Stimulated activated CD8-positive, alpha-beta memory T cell treated with anti-CD3 and anti-CD28 coated beads, Interleukin-7, amount 100 ng/mL, for 4 hours (primary cell): ENCODE data around the gene RRP9.

Experiments
- DNase-seq, 2 donors: peaks; one replicate each; pipeline ENCODE4 v3.0.0-alpha.2; 2020; ENCODE audit warnings: low read depth in 2 of 2

RRP9 gene

DNA sequence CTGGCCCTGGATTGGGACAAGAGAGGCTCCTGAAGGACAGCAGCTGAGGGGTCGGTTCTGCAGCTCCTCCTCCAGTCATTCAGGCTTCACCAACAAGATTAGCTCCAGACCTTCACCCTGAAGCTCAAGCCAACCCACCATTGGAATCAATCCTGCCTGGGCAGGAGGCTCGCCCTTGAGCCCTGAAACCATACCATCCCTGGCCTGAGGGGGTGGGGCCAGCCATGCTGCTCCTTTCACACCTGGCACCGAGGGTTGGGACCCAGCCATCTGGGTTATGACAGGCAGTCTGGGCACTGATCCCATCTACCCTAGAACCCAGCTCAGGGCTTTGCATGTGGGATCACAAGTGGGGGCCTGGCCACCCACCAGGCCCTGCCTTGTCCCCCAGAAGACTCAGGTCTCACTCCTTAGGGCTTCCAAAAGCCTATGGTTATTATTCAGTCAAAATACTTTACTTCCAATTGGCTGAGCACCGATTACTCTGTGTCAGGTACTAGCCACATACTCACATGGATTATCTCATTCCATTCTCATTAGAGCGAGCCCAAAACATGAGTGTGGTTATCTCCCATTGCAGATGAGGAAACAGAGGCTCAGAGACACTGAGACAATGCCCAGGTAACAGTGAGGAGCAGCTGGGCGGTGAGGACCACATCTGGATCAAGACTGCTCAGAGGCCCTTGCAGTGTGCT is 29.0 kb upstream of the RRP9 start:
- no peak for DNase-seq

DNA sequence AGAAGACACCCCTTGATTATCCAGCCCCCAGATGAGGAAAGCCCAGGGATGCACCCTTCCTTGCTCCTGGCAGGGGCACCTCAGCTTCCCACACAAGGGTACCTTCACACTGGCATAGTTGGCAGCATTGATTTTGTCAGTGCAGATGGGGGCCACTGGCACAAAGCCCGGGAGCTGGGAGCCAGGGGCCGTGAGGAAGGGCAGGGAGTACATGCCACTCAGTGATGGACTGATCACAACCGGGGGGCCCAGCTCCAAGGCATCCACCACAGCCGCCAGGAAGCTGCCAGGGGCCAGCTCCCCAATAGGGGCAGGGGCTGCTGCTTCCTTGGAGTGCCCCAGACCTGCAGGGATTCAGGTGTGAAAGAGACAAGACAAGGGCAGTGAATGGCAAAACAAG is 28.1 kb upstream of the RRP9 start:
- no peak for DNase-seq

DNA sequence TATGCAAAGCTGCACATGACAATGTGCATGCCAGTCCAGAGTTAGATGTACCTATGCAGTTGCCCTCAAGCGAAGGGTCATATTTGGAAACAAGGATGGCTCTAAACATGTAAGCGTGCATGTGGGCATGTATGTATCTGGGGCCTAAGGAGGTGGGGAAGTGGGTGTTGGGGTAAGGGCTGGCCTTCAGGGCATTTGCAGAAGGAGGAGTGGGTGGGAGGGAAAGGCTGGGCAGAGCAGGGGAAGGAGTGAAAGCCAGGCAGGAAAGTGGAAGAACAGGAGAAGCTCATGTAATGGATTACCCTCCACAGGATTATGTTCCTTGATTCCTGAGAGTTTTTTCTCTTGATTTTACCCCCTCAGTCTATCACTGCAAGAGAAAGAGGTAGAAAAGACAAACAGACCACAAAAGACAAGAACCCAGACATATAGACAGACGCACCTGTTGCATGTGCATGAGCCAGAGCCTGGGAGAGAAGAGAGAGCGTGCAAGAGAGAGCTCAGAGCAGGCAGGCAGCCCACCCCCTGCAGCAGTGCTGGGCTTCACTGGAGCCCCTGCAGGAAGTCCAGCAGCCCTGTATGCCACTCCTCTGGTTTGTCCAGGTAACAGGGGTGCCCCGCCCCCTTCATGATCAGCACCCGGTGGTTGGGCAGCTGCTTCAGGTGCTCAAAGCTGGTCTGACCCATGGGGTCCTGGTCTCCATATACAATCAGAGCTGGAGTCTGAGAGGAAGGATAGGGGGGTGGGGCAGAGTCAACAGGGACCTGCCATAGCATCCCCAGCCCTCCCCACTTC is 27.4 kb upstream of the RRP9 start:
- no peak for DNase-seq

DNA sequence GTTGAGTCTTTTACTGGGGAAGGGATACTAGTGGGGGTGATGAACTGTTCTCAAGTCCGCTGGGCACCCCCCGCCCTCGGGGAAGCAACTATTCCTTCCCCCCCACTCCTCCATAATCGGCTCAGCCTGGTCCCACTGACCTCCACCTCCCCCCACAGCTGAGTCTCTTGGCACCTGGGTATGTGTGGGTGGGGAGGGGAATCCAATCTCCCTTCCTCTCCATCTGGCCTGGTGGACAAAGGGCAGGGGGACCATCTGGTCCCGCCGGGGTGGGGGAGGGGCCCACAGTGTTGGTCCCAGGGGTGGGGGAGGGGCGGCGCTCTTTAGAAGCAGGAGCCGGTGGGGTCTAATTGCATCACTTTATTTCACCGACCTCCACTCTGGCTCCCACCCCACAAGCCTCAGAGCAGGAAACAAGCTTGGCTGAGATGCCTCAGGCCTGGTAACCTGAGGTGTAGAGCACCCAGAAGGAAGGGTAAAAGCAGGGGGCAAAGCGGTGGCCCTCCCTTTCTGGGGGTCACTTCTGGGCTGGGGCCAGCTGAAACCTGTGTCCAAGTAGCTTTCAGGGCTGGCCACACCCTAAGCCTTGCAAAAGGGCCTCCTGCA is 26.6 kb upstream of the RRP9 start:
- DNase-seq: no peak

DNA sequence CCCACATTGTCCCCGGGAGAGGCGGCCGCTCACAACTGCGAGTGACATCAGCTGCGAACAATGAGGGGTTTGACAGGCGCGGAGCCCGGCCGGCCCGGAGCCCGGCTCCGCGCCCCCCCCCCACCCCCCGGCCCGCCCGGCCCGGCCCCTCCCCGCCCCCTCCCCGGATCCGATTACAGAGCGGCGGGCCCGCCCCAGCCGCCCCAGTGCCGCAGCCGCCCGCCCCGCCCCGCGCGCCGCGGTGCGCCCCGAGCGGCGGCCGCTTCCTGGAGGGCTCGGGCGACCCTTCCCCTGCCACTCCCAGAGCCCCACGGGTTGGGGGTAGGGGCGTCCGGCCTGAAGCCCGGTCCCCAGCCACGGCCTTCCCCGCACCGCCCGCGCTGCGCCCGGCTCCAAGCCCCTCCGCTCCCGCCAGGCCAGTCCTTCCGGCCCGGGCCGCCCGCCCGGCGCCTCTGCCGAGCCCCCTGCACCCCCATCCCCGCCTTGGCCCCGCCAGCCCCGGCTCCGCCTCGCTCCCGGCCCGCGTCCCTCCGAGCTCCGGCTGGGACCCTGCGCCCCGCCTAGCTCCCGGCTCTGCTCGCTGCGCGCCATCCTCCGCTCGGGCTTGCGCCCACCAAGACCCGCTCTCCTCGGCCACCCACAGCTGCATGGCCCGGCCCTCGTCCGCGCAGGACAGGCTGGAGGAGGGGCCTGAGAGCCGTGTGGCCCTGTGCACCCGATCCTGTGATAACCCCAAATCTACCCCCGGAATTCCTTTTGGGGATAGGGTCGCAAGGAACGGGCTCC is 25.9 kb upstream of the RRP9 start, which contains the start of gene PCBP4:
PCBP4 (minus strand) TSS at position 71 of the 786 bp plus-strand sequence. CDS start 6,214 bp downstream, outside the sequence.
- DNase-seq: no peak

DNA sequence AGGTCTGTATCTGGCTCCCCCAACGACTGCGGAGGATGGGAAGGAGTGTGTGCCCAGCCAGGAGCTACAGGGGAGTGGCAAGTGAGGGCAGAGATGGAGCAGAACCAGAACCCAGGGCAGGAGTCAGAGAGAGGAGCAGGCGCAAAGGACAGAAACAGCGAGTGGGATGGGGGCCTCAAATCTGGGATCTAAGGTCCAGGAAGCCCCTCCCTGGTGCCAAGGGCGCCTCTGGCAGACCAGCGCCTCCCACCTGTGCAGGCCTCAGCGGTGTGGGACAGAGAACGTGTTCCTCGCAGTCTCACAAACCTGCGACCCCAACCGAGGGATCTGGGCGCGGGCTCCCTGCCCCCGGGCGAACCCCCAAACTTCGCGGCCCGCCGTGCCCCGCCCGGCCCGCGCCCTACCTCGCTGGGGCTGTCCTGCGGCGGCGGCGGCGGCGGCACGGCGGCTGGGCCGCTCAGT is 25.2 kb upstream of the RRP9 start:
- DNase-seq: no peak

DNA sequence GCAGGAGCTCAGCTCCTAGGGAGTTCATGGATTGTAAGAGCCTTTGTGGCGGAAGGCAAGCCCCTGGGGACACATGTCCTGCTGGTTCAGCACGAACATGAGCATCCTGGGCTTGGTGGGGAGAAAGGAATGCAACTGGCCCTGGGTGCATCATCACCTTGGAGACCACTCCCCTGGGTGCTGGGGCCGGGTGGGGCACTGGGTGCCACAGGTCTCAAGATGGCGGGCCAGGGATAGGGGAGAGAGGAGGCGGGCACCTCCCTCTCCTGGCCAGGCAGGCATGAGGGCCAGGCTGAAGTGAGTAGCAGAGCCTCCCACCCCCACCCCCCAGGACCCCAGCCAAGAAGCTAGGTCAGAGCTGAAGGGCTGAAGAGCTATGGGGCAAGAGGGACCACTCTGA is 24.8 kb upstream of the RRP9 start:
- no peak for DNase-seq

DNA sequence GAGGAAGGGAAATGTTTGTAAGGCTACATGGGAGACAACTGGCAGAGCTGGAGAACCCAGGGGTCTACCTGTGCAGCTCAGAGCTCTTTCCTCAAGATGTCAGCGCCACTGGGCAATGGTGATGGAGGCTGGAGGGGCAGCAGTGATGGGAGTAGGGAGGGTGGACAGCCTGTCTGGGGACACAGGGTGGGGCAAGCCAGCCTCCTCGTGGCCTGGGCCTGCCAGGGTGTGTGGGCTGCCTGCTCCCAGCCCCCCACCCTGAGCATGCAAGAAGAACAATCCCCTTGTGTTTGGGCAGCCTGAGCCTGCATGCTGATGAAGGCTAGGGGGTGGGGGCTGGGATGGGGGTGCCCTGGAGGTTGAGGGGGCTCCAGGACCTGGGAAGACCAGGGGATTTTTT is 24.3 kb upstream of the RRP9 start:
- no peak for DNase-seq

DNA sequence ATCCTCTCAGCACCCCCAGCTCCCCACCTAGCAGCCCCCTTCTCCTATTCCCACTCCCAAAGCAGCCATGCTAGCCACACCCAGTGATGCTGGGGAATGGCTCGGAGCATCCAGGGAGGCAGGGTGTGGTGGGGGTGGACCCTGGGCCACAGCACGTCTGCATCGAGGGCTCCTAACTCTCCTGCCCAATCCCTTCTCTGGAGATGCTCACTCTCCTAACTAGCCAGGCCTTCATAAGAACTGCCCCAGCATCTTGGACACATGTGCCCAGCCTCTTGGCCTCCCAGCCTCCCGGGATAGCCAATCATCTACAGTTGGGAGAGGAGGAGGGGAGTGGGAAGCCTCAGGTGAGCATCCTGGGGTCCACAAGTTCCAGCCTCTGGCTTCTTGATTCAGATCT is 22.8 kb upstream of the RRP9 start:
- DNase-seq: no peak

DNA sequence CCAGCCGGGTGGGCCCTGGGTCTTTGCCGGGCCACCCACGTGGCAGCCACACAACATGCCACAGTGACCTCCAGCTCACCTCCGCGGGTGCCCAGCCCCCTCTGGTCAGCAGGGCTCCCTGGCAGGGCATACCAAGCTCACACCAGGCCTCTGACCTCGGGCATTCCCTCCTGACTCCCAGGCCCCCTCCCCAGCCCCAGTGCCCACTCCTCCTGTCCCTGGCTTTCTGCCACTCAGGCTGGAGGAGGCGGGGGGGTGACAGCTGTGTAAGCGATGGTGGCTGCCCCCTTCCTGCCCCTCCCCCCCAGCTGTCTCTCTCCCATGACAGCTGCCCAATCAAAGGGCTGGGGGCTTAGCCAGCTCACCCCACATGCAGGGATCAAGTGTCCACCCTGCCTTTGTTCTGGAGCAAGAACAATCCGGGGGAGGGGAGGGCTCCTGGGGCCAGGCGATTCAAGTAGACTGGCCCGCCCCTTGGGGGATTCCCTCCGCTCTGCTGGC is 22.3 kb upstream of the RRP9 start:
- no peak for DNase-seq

DNA sequence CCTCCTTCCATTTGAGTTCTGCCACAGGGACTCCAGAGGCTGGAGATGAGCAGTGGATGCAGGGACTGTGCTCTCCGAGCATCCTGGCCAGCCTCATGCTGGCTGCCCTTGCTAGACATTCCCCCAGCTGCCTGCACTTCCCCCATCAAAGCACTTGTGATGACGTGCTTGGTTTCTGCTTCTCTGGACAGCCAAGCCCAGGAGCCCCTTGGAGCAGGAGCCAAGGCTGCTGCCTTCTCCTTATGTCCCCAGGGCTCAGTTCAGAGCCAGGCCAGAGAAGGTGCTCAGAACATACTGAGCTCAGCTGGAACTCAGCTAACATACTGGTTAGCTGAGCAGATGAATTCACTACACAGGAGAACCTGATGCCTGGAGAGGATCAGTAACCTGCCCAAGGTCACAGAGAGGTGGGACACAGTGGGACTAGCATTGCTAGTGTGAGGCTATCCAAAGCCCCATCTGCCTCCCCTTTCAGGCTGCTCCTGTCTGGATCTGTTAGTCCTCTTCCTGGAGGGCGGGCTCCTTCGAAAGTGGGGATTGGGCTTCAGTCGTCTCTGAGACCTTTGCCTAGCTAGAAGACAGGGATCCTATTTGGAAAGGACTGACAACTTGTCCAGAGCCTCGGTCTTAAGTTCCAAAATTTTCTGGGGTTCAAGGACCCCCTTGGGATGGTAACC is 21.3 kb upstream of the RRP9 start:
- DNase-seq: no peak

DNA sequence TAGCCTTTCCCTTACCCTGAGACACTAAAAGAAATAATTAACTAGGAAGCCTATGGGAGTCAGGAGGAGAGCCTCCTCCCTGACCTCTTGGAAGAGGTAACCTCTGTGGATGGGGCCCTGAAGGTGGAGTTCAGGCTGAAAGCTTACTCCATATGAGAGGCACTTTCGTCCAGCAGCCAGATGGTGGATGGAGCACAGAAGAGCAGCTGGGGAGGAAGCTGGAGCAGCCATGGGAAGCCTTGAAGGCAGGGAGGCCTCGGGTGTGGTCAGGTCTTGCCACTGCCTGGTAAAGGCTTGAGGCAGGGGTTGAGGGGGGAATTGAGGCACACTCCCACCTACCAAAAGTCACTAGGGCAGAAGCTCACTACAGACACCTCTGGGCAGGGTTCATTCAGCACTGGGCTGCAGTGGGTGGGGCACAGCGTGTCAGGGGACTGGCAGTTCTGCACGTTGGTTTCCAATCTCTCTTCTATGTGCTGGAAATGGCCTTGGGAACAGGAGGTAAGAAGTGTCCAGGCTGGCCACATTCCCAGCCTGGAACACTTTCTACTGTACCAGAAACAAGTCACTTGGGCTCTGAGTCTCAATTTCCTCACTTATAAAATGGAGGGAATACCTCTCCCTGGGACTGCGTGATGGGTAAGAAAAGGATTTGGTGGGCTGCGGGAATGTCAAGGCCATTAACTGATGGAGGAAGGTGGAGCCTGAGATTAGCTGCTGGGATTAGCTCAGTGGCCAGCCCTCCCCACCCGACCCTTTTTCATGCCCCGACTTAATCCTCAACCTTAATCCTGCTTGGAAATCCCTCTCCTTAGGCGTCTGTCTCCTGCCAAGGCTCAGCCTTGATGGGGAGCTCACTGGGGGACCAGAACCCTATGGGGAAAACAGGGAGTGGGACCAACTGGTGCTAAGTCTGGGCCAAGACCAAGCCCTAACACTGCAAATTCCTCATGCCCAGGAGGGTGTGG is 20.2 kb upstream of the RRP9 start:
- DNase-seq: no peak

DNA sequence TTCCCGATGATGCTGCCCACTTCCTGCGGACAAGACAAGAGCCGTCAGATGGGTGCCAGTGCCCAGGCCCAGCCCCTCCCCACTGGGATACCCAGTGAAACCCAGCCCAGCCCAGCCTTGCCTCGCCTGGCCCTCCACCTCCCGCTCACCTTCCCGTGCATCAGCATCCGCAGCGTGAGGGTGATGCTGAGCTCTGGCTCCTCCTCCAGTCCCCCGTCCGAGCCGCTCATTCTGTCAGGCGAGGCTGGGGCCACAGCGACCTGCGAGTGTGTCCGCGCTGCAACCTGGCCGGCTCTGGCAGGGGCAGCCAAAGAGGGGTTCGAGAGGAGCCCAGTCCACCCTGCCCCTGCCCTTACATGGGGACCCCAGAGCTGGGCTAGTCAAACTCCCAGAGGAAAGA is 19.3 kb upstream of the RRP9 start:
- DNase-seq: no peak

DNA sequence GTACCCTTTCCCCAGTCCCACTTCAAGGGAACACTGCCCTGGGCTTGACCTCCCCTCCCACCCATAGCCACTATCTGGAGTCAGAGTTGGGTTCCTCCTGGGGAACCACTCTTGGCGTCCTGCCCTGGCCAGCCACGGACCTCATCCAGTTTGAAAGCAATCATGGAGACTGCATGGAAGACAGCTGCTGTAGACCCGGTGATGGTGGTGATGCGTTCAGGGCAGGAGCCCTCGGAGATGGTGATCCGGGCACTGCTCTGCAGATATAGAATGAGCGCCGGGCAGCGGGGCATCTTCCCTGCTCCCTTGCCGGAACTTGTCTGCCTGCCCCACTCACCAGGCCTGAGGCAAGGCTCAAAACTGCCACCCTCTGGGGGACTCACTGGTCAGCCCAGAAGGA is 18.7 kb upstream of the RRP9 start:
- no peak for DNase-seq

DNA sequence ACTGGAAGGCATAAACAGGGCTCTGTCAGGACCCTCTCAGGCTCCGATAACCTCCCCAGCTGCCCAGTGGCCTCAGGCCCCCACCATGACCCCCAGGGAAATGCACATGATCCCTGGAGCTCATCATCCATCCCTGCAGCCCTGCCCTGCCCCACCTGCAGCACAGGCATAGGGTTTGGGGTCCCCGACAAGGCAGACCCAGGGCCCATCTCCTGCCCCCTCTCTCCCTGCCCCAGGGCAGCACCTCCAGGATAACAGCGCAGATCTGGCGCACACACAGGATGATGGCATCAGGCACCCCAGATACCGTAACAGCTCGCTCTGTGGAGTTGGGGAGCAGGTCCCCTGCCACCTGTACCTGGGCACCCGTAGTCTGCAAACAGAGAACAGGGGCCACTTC is 17.9 kb upstream of the RRP9 start:
- DNase-seq: no peak

DNA sequence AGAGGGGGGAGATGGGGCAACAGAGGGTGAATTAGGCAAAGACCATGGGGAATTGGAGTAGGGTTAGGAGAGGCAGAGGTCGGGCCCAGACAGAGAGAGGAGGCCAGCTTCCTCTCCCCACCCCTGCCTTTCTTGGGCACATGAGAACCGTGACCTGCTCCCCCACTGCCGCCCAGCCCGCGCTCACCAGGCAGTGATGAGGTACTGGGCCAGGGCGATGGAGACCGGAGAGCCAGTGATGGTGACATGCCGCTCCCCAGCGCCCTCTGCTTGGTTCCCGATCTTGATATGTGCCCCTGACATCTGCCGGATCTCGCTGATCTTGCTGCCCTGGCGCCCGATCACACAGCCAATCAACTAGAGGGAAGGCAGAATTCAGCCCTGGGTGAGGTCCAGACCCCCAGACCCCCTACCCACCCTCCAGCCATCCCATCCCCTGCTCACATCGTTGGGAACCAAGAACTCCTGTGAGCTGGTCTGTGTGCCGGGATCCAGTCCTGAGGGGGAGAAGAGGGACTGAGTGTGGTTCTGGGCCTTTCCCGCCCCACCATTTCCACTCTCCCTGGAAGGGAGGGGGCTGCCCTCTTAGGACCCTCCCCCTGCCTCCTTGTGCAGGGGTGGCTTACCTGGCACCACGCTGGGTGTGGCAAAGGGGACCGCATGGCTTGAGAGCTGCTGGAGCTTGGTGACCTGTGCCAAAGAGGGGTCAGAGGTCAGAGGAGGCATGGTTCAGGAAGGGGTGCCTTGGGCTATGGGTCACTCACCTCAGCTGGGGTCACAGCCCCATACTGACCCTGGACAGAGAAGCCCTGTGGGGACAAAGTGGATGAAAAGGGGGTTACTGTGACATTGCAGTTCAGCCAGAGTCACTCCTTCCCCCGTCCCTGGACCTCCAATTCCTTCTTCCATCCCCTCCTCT is 17.2 kb upstream of the RRP9 start:
- no peak for DNase-seq

DNA sequence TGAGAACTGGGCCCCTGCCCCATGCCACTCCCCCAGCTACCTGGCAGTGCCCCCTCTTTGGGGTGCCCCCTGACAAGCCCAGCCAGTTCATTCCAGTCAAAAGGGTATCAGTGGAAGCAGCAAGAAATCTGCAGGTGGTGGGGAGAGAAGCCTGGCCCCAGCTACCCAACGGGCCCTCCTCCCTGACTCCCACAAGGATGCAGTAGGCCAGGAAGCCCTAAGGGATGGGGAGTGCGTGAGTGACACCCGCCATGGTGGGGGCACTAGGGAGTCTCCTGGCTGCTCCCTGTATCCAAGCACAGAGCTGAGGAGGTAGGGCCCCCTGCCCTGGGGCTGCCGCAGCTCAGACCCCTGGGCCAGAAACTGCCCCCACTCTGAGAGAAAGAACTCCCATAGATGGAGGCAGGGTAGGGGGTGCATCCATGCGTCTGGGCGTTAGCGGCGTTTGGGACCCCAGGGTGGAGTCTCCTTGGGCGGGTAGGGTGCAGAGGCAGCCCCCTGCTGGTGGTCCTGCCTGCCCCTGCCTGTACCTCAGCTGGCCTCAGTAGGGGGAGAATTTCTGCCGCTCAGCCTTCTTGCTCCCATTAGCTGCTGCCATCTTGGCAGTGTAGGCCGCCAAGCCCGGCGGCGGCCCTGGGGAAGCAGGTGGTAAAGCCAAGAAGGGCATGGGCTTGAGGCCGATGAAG is 16.0 kb upstream of the RRP9 start:
- DNase-seq: no peak
